Measurements from ENCODE around the gene MTURN.

Gene MTURN

GRCh38 chr7:30196408-30196807 is 61.6 kb downstream of the MTURN start:
- Histone ChIP-seq H3K79me2 (ENCODE audit: insufficient read depth, low read length) (no peaks in the 10 kb centered on the region), H4K20me1 (ENCODE audit: insufficient read depth, low read length) (no peaks in the 10 kb centered on the region), H2AFZ (ENCODE audit: low read length) (no peak overlapping the region), H3K9me2 (ENCODE audit: low read depth, low read length) (no peaks in the 10 kb centered on the region), H3K4me3 (ENCODE audit: low read depth, low read length, poor library complexity, severe bottlenecking) (no peak overlapping the region), H3K4me1 (ENCODE audit: insufficient read depth, low read length, severe bottlenecking) (peaks cover 30% of the 10 kb centered on the region), H3K9me3 (ENCODE audit: low read length) (peaks cover 31% of the 10 kb centered on the region), H3K9ac (ENCODE audit: low read length) (no peak overlapping the region), H3K27ac (ENCODE audit: low read depth, low read length, poor library complexity, severe bottlenecking) (no peak overlapping the region), H3K27me3 (ENCODE audit: insufficient read depth, low read length) (no peaks in the 10 kb centered on the region), H3F3A (ENCODE audit: insufficient read depth, low read length) (no peaks in the 10 kb centered on the region), H3K4me2 (ENCODE audit: low read length) (no peak overlapping the region), H3K36me3 (ENCODE audit: insufficient read depth, low read length) (no peaks in the 10 kb centered on the region; the same call in 1 of the 2 replicates)
- TF ChIP-seq CTCF (IDR thresholded peaks at IDR 0.05; ENCODE audit: low read length) (no peak), EZH2 (IDR thresholded peaks at IDR 0.05; ENCODE audit: borderline replicate concordance, low read length) (no peak)

- H2AFZ ChIP-seq (ENCODE audit: low read length) = no peak overlapping the region
- H3K9me2 ChIP-seq (ENCODE audit: low read depth, low read length) = no peaks in the 10 kb centered on the region
- no peaks in the 10 kb centered on the region for H3K27me3 ChIP-seq (ENCODE audit: insufficient read depth, low read length)
- H3K27ac ChIP-seq (ENCODE audit: low read depth, low read length, poor library complexity, severe bottlenecking) = no peak overlapping the region
- no peaks in the 10 kb centered on the region for H3F3A ChIP-seq (ENCODE audit: insufficient read depth, low read length)
- H3K4me2 ChIP-seq (ENCODE audit: low read length) = no peak overlapping the region
- no peak overlapping the region for H3K9ac ChIP-seq (ENCODE audit: low read length)
- peaks cover 31% of the 10 kb centered on the region for H3K9me3 ChIP-seq (ENCODE audit: low read length)
- H4K20me1 ChIP-seq (ENCODE audit: insufficient read depth, low read length) = no peaks in the 10 kb centered on the region
- peaks cover 33% of the 10 kb centered on the region for H3K4me1 ChIP-seq (ENCODE audit: insufficient read depth, low read length, severe bottlenecking)
- TF ChIP-seq CTCF (IDR thresholded peaks at IDR 0.05; ENCODE audit: low read length) = no peak
- TF ChIP-seq EZH2 (IDR thresholded peaks at IDR 0.05; ENCODE audit: borderline replicate concordance, low read length) = no peak
- no peaks in the 10 kb centered on the region for H3K79me2 ChIP-seq (ENCODE audit: insufficient read depth, low read length)
- no peaks in the 10 kb centered on the region; the same call in 1 of the 2 replicates for H3K36me3 ChIP-seq (ENCODE audit: insufficient read depth, low read length)
- no peak overlapping the region for H3K4me3 ChIP-seq (ENCODE audit: low read depth, low read length, poor library complexity, severe bottlenecking)
Observed at GRCh38 chr7:30197438-30197837, 62.7 kb downstream of the MTURN start.

GRCh38 chr7:30199271-30199670 is 64.5 kb downstream of the MTURN start:
- TF ChIP-seq EZH2 (IDR thresholded peaks at IDR 0.05; ENCODE audit: borderline replicate concordance, low read length) (no peak), CTCF (IDR thresholded peaks at IDR 0.05; ENCODE audit: low read length) (no peak)
- H3K9me3 ChIP-seq (ENCODE audit: low read length) = peaks cover 29% of the 10 kb centered on the region
- no peaks in the 10 kb centered on the region for H4K20me1 ChIP-seq (ENCODE audit: insufficient read depth, low read length)
- H3K4me3 ChIP-seq (ENCODE audit: low read depth, low read length, poor library complexity, severe bottlenecking) = no peak overlapping the region
- no peaks in the 10 kb centered on the region for H3F3A ChIP-seq (ENCODE audit: insufficient read depth, low read length)
- peaks cover 30% of the 10 kb centered on the region for H3K4me1 ChIP-seq (ENCODE audit: insufficient read depth, low read length, severe bottlenecking)
- no peak overlapping the region for H2AFZ ChIP-seq (ENCODE audit: low read length)
- H3K9ac ChIP-seq (ENCODE audit: low read length) = no peak overlapping the region
- no peaks in the 10 kb centered on the region for H3K9me2 ChIP-seq (ENCODE audit: low read depth, low read length)
- no peaks in the 10 kb centered on the region; the same call in 1 of the 2 replicates for H3K36me3 ChIP-seq (ENCODE audit: insufficient read depth, low read length)
- H3K27me3 ChIP-seq (ENCODE audit: insufficient read depth, low read length) = no peaks in the 10 kb centered on the region
- no peak overlapping the region for H3K4me2 ChIP-seq (ENCODE audit: low read length)
- no peak overlapping the region for H3K27ac ChIP-seq (ENCODE audit: low read depth, low read length, poor library complexity, severe bottlenecking)
- H3K79me2 ChIP-seq (ENCODE audit: insufficient read depth, low read length) = no peaks in the 10 kb centered on the region

Data from OCI-LY1 (cell line).